K562 (cell line): ENCODE results near the gene TMED10. TPM values are rescaled to one million over a fixed set of nuclear protein-coding genes. Genes with fewer than 3 reads are reported as not detected.

Experiments
- ATAC-seq: fragments of 200-7000 bp; cut with Tn5 transposase; 3 replicates; pipeline ENCODE4 v1.9.1; 2020; ENCODE audit warnings: moderate library complexity
- BruUV-seq: library from RNA; stranded (reverse); fragments of 400-500 nt; replicated peaks from 2 replicates; lab custom pipeline; 2021; lab: Mats Ljungman, UMichigan
- CTCF ChIA-PET: fragments of 300-600 bp; formaldehyde crosslinking; extraction: SDS; loops from one replicate; lab custom pipeline; 2021; ENCODE audit warnings: low intra/inter-chr PET ratio; lab: Yijun Ruan, JAX
- POLR2A ChIA-PET: fragments of 300-600, 350-650 bp; sonication (Branson Sonifier 250); formaldehyde crosslinking; extraction: SDS; loops from one replicate; lab custom pipeline; 2021; ENCODE audit warnings: antibody characterized with exemption, inconsistent platforms; lab: Yijun Ruan, JAX
- DNase-seq, 4 experiments: peaks; one replicate each; pipeline versions ENCODE4 v3.0.0 to v3.0.0-alpha.2; 2011 to 2018; ENCODE audit warnings: low spot score in 3 of 4, mixed read lengths in 3 of 4; ENCODE audit errors: extremely low read depth in 1 of 4
- FAIRE-seq: peaks from 2 replicates; lab custom pipeline; 2011; peaks lifted over from hg19 to GRCh38; lab: Jason Lieb, UNC
- H2AFZ ChIP-seq: 2 replicates; pipeline ENCODE4 v1.6.0; 2011; ENCODE audit warnings: low read depth, low read length, control low read depth, inconsistent platforms
- H3K27ac ChIP-seq: fragments of 200-600 bp; 3 replicates; pipeline ENCODE4 v1.8.0; 2011; ENCODE audit warnings: low read depth, mild to moderate bottlenecking, control low read depth, inconsistent platforms, low read length, moderate library complexity, mixed read lengths; ENCODE audit errors: extremely low read depth
- H3K27me3 ChIP-seq, 2 experiments: fragments of 300-600 bp in 1 of 2; 2 replicates in 1 of 2; 3 replicates in 1 of 2; pipeline versions ENCODE4 v1.6.0 to v1.8.0; 2011; ENCODE audit warnings: inconsistent platforms in 2 of 2, low read length in 2 of 2, mild to moderate bottlenecking in 1 of 2, mixed read lengths in 1 of 2, moderate library complexity in 1 of 2; ENCODE audit not compliant: control insufficient read depth in 2 of 2, insufficient read depth in 2 of 2
- H3K36me3 ChIP-seq: fragments of 300-600 bp; 3 replicates; pipeline ENCODE4 v1.8.0; 2011; ENCODE audit warnings: mild to moderate bottlenecking, low read length, inconsistent platforms; ENCODE audit not compliant: control insufficient read depth, insufficient read depth
- H3K4me1 ChIP-seq, 2 experiments: fragments of 200-600 bp in 1 of 2; replicated peaks in 1 of 2; 2 replicates in 1 of 2; 3 replicates in 1 of 2; pipeline versions ENCODE4 v1.5.1 to v1.8.0; 2011; ENCODE audit warnings: inconsistent platforms in 2 of 2, low read length in 2 of 2, mild to moderate bottlenecking in 1 of 2, mixed read lengths in 1 of 2, moderate library complexity in 1 of 2; ENCODE audit not compliant: control insufficient read depth in 2 of 2, insufficient read depth in 2 of 2
- H3K4me2 ChIP-seq: 2 replicates; pipeline ENCODE4 v1.6.1; 2011; ENCODE audit warnings: low read length, control low read depth, inconsistent platforms, mixed read lengths; ENCODE audit not compliant: insufficient read depth
- H3K4me3 ChIP-seq: fragments of 200-600 bp; sonication (generic), shearing (Covaris generic); 2 replicates; pipeline ENCODE4 v1.5.1; 2016; ENCODE audit warnings: control low read depth, inconsistent platforms
- H3K79me2 ChIP-seq: fragments of 200-600 bp; 3 replicates; pipeline ENCODE4 v1.8.0; 2011; ENCODE audit warnings: low read length, inconsistent platforms; ENCODE audit not compliant: control insufficient read depth, insufficient read depth
- H3K9ac ChIP-seq, 2 experiments: 2 replicates each; pipeline versions ENCODE4 v1.6.0 to v1.6.1; 2011; ENCODE audit warnings: low read depth in 2 of 2, low read length in 2 of 2, control low read depth in 1 of 2, inconsistent platforms in 1 of 2, mild to moderate bottlenecking in 1 of 2, mixed read lengths in 1 of 2; ENCODE audit not compliant: insufficient read depth in 1 of 2
- H3K9me1 ChIP-seq: one replicate; pipeline ENCODE4 v1.6.0; 2011; ENCODE audit warnings: inconsistent platforms, mild to moderate bottlenecking, low read length, moderate library complexity; ENCODE audit not compliant: control insufficient read depth, insufficient read depth
- H3K9me3 ChIP-seq: replicated peaks from 2 replicates; pipeline ENCODE4 v1.5.1; 2011; ENCODE audit warnings: low read depth, low read length, inconsistent platforms; ENCODE audit not compliant: control insufficient read depth, insufficient read depth
- H4K20me1 ChIP-seq: replicated peaks from 2 replicates; pipeline ENCODE4 v1.6.1; 2011; ENCODE audit warnings: low read length, inconsistent platforms, mixed read lengths; ENCODE audit not compliant: control insufficient read depth, insufficient read depth
- BMI1 ChIP-seq: fragments of 150-350 bp; IDR thresholded peaks from 2 replicates; pipeline ENCODE4 v1.6.1; 2014; ENCODE audit warnings: low read length
- CCNT2 ChIP-seq: IDR thresholded peaks from 2 replicates; pipeline ENCODE4 v1.6.1; 2011; ENCODE audit warnings: borderline replicate concordance, low read depth, mild to moderate bottlenecking, moderate library complexity, mixed read lengths, low read length; ENCODE audit not compliant: insufficient read length; ENCODE audit errors: extremely low read depth
- EZH2 ChIP-seq: IDR thresholded peaks from 2 replicates; pipeline ENCODE4 v1.6.1; 2012; ENCODE audit warnings: low read depth, mild to moderate bottlenecking, inconsistent platforms, low read length, borderline replicate concordance
- HDAC8 ChIP-seq: fragments of 450-650 bp; IDR thresholded peaks from 2 replicates; pipeline ENCODE4 v1.6.1; 2016; ENCODE audit warnings: mild to moderate bottlenecking, missing genetic modification characterization, moderate library complexity, missing compliant biosample characterization
- KDM2B ChIP-seq: fragments of 250-450 bp; sonication (Bioruptor Pico); IDR thresholded peaks from 2 replicates; pipeline ENCODE4 v1.8.0; 2021; ENCODE audit warnings: mild to moderate bottlenecking, moderate library complexity
- MAFG ChIP-seq: fragments of 450-650 bp; conservative IDR thresholded peaks from 2 replicates; pipeline ENCODE4 v1.6.1; 2016; ENCODE audit warnings: missing genetic modification characterization, missing compliant biosample characterization
- MAFK ChIP-seq: IDR thresholded peaks from 2 replicates; pipeline ENCODE4 v1.6.1; 2011; ENCODE audit warnings: low read length, improper control_type of control experiment
- RBM14 ChIP-seq: fragments of 200-400 bp; formaldehyde crosslinking; IDR thresholded peaks from 2 replicates; pipeline ENCODE4 v1.6.1; 2018; ENCODE audit warnings: low read depth, mild to moderate bottlenecking, low read length, moderate library complexity, borderline replicate concordance; ENCODE audit not compliant: insufficient read depth
- SMAD3 ChIP-seq: fragments of 450-650 bp; formaldehyde crosslinking; conservative IDR thresholded peaks from 2 replicates; pipeline ENCODE4 v1.4.0; 2020; ENCODE audit warnings: mild to moderate bottlenecking
- SRSF9 ChIP-seq: fragments of 200-400 bp; formaldehyde crosslinking; IDR thresholded peaks from 2 replicates; pipeline ENCODE4 v1.6.1; 2017; ENCODE audit warnings: low read depth, low read length, borderline replicate concordance
- TEAD1 ChIP-seq, 2 experiments: fragments of 450-650 bp in 1 of 2; sonication (generic) in 1 of 2; formaldehyde crosslinking; IDR thresholded peaks; 2 replicates each; pipeline versions ENCODE4 v1.4.0 to v1.8.0; 2020 to 2022; ENCODE audit warnings: mild to moderate bottlenecking in 2 of 2, missing genetic modification reagents in 1 of 2
- ZEB2 ChIP-seq: fragments of 450-650 bp; IDR thresholded peaks from 2 replicates; pipeline ENCODE4 v1.6.1; 2016
- ZNF57 ChIP-seq: fragments of 450-650 bp; formaldehyde crosslinking; IDR thresholded peaks from 2 replicates; pipeline ENCODE4 v1.4.0; 2020; ENCODE audit warnings: mild to moderate bottlenecking, moderate library complexity
- WGBS: fragments of 100-300 bp; shearing (Covaris generic); methylation state at CpG from one replicate; pipeline ENCODE4 v1.1.6; 2016; ENCODE audit warnings: low coverage, mixed read lengths; ENCODE audit not compliant: insufficient coverage; ENCODE audit errors: missing lambda C conversion rate; 5-methylcytosine and 5-hydroxymethylcytosine counted together
- in situ Hi-C: fragments of 300-500 bp; cut with MboI; formaldehyde crosslinking; loops from 4 replicates; pipeline ENCODE4 v1.15.0; 2018; ENCODE audit warnings: inconsistent platforms, mixed read lengths
- intact Hi-C: fragments of 100-400 bp; cut with micrococcal nuclease; formaldehyde crosslinking; loops from 2 replicates; pipeline ENCODE4 v1.14.2; 2022
- polyA plus RNA-seq, 8 experiments: library from polyadenylated mRNA; depleted of rRNA in 4 of 8; stranded (reverse) in 5 of 8; unstranded in 3 of 8; fragments of >200 nt; fragmentation: Nextera tagmentation in 2 of 8; fragmentation: Illumina TruSeq in 1 of 8; extraction: Ambion mirVana in 2 of 8; extraction: Trizol in 1 of 8; gene quantifications; 2 replicates each; pipeline versions ENCODE4 v1.2.1 to v1.2.3, GENCODE V29; 2011 to 2014; ENCODE audit warnings: inconsistent platforms in 1 of 8, missing spikeins in 1 of 8
- total RNA-seq, 7 experiments: library from RNA; depleted of rRNA in 6 of 7; stranded (reverse); fragments of >200 nt in 6 of 7; fragmentation: Illumina TruSeq in 2 of 7; extraction: Trizol in 2 of 7; gene quantifications; 2 replicates each; pipeline versions ENCODE4 v1.2.1 to v1.2.3, GENCODE V29; 2011 to 2021; ENCODE audit warnings: low replicate concordance in 1 of 7
- TF ChIP-seq, protein P1 (sequence below), 3 experiments: fragments of 200-800 bp in 1 of 3; sonication (Bioruptor generic) in 1 of 3; sonication (generic) in 1 of 3; formaldehyde crosslinking in 1 of 3; IDR thresholded peaks; 2 replicates each; pipeline versions ENCODE4 v1.6.1 to v1.8.0; 2016 to 2022; ENCODE audit warnings: mild to moderate bottlenecking in 2 of 3, missing compliant biosample characterization in 2 of 3, missing genetic modification characterization in 2 of 3, missing genetic modification reagents in 1 of 3

Gene TMED10
- total and polyA plus RNA-seq, 9 of the 15 experiments (the other 6 are each of a cell fraction or from before 2014, with no cell fraction given) = 62.2 to 233 (median 124) TPM

DNA sequence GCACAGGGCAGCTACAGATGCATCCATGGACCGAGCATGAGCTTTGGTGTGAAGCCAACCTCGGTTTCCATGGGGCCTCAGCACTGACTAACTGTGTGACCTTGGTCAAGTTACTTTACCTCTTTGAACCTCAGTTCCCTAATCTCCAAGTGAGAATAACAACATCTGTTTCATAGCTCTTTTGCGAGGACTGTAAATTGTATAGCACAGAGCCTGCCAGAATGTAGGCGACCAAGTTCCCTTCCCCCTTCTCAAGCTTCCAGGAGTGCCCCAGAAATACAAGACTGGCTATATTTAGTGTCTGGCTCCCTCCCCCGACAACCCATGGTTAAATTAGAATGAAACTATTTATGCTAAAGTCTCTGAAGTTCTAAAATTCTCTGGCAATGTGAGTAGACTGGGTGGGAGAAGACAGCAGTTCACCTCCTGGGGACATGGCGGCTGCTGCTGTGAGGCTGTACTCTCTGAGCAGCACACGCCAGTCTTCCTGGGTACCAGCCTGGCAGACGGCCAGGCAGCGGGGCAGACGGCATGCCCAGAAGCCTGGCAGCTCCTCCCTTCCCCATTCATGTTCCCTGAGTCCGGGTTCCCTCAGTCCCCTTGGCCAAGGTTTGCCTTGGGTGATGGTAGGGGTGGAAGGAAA, 22.0 kb upstream of the TMED10 start:
- ATAC-seq (no peak; the same call in 1 of the 3 replicates), DNase-seq (no peak), FAIRE-seq (no peak)
- Histone ChIP-seq H3K27me3 (no peaks in the 10 kb centered on the region), H3K9me3 (no peaks in the 10 kb centered on the region), H2AFZ (peak overlapping the region; percentile 64), H3K9me1 (no peaks in the 10 kb centered on the region), H4K20me1 (no peaks in the 10 kb centered on the region), H3K4me1 (peaks cover 14 to 16% of the 10 kb centered on the region in 2 experiments; a peak in 4 of 5 replicates), H3K27ac (no peak overlapping the region), H3K4me2 (no peak overlapping the region), H3K36me3 (no peaks in the 10 kb centered on the region), H3K4me3 (no peak overlapping the region), H3K79me2 (no peaks in the 10 kb centered on the region), H3K9ac (peak overlapping the region in 1 of 2 experiments; percentile 74; a peak in 1 of 4 replicates)
- WGBS = 37% methylated on average over 11 of the region's 11 CpGs
- intact Hi-C loops (no loop called here), in situ Hi-C loops (no loop called here)
- no peak for TF ChIP-seq EZH2
- no peak for TF ChIP-seq KDM2B (CRISPR knock-in tag)
- no peak for TF ChIP-seq ZEB2
- TF ChIP-seq MAFK = no peak
- TF ChIP-seq TEAD1 (CRISPR knock-in tag; IDR thresholded peaks at IDR 0.05) = no peak
- TF ChIP-seq CCNT2 = no peak
- no peak for TF ChIP-seq RBM14
- TF ChIP-seq BMI1 = no peak
- TF ChIP-seq SRSF9 = no peak
- TF ChIP-seq, protein P1, sequence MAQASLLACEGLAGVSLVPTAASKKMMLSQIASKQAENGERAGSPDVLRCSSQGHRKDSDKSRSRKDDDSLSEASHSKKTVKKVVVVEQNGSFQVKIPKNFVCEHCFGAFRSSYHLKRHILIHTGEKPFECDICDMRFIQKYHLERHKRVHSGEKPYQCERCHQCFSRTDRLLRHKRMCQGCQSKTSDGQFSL (CRISPR knock-in tag; IDR thresholded peaks at IDR 0.05) = no peak
- TF ChIP-seq, protein P1 (tag; IDR thresholded peaks at IDR 0.05) = no peak
- no peak for TF ChIP-seq HDAC8 (tag)
- TF ChIP-seq ZNF57 (CRISPR knock-in tag) = no peak
- no peak for TF ChIP-seq MAFG (tag)
- TF ChIP-seq SMAD3 (CRISPR knock-in tag) = no peak
- POLR2A ChIA-PET = interaction anchor here (0.7 kb wide), 1 partner anchor 899 kb away, joined by 3 read pairs; no protein-coding TSS in a partner anchor
- BruUV-seq = no TSS peak
- CTCF ChIA-PET = no interaction called here
